Measurements from ENCODE around the gene MED29. TPM values are rescaled to one million over a fixed set of nuclear protein-coding genes. Genes with fewer than 3 reads are reported as not detected.

MED29 gene, protein sequence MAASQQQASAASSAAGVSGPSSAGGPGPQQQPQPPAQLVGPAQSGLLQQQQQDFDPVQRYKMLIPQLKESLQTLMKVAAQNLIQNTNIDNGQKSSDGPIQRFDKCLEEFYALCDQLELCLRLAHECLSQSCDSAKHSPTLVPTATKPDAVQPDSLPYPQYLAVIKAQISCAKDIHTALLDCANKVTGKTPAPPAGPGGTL
- 9.8 and 10.4 TPM in 2 replicates for total RNA-seq

DNA sequence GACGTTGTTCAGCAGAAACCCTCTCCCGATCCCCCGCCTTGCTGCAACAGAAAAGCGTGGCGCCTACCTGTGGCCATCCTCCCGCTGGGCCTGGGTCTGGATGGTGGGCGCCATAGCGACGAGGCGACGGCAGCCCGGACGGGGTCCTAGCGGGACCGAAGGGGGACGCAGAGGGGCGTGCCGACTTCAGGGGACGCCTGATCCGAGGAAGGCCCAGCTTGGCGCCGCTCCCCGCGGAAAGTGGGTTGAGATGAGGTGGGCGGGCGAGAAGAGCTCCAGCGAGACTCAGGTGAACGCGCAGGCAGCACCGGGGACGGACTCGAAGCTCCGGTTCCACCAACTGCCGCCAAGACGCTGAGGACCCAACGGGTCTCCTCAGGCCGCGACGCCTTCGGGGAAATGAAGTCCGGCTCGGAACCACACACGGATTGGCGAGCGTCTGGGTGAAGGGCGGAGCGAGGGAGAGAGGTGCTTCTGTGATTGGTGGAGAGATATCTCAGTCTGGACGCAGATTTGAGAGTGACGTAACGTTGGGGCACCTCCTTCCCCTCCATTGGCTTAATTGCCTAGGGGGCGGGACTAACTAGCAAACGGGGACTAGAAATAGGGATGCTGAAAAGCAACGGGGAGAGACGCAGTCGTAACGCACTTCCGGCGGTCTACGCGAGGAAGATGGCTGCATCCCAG lies at the start of gene MED29, which contains the start of gene PAF1:
Gene MED29 (plus strand): TSS at position 628 of the 687 bp plus-strand sequence. CDS start 45 bp downstream, at position 673.
Gene PAF1 (minus strand): TSS at position 356 of the 687 bp plus-strand sequence. CDS start 242 bp downstream, at position 114.

DNA sequence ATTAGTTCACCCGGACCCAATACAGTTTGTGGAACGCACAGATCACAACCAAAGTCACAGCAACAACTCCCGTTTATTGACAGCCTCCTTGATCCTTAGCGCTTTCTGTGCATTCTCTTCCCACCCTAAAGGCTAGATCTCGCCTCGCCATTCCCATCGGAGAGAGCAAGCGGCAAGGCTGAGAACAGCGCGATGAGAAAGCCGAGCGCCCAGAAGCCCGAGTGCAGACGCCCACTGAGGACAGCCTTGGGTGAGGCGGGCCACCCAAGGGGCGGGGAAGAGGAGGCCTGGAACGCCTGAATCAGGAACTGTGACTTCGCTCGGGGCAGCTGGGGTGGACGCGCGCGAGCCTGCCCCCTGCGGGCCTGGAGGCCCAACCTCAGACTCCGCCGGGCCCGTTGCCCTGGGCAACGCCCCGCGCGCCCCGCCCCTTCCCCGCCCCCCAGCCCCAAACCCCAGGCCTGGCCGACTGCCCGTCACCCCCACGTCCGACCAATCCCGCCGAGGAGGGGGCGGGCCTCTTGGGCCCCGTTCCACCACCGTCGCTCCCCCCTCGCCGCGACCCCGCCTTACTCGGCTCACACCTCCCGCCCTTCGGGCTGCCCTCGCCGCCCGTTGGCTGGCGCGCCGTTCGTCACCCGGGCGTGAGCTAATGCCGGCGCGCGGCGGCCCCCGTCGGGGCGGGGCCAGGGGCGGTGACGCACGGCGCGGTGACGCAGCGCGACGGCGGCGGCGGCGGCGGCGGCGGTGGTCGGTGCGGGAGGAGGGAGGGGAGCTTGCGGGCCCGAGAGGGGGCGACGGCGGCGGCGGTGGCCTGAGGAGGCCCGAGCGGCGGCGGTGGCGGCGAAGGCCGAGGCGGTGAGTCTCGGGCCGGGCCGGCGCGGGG lies 49.2 kb upstream of the MED29 start, which contains the start of gene SAMD4B:
Gene SAMD4B (plus strand): TSS at position 703 of the 886 bp plus-strand sequence. CDS start 14,473 bp downstream, outside the sequence.

DNA sequence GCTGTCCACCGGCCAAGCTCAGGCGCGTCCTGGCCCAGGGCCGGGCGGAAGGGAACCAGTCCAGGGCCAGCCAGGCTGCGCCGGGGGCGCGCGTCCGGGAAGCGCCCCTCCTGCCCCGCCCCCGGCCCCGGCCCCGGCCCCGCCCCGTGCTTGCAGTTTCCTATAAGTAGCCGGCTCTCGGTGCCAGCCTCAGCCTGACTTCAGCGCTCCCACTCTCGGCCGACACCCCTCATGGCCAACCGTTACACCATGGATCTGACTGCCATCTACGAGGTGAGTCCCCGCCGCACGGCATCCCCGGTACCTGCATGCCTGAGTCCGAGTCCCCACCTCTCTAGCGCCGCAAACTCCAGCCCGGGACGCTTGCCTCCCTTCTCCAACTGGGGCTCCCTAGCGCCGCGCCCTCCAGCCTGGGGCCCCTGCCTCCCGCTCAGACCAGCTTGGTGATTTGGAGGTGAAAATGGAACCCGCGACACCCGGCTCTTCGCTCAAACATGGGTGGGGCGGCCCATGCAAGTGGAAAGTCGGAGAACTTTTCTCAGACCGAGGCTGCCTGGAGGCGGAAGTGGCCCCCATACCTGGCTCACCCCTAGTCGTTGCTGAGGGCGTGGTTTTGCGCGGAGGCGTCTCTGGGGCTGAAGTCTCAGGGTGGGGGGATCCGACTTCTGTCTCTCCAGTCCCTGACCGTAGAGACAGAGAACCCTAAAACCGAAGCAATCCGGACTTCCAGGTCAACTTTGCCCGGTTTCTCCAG lies 15.7 kb downstream of the MED29 start, which contains the start of gene ZFP36:
Gene ZFP36 (plus strand): TSS at position 192 of the 754 bp plus-strand sequence. CDS start 58 bp downstream, at position 250.

DNA sequence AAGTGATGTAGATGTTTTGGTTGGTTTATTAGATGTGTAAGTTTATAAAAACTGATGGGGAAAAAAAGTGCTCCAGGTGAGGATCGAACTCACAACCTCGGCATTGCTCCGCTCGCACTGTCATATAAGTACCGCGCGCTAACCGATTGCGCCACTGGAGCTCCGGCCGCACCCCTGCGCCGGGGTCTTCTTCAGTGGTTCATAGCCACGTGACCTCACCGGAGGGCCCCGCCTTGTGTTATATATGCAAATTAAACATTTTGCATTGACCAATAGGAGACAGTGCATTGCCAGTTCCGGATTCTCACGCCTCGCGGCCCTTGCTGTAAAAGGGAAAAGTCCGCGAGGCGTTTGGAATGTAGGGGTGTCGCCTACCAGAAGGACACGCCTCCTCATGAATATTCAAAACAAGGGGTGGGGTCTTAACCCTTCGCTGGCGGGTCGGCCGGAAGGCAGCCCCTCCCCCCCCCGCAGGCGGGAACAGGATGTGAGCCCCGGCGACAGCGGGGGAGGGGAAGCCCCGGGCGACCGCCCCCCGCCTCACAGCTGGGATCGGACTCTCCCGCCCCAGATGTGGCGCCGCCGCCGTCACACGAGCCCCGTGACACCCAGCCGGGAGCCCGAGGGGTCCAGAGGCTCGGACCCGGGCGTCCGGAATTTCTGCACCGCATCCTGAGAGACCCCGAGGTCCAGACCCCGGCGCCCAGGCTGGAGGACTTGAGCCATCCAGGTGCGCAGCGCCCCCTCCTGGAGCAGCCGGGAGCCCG lies 21.1 kb downstream of the MED29 start, which contains the start of gene PLEKHG2:
Gene PLEKHG2 (plus strand): TSS at position 570 of the 767 bp plus-strand sequence. CDS start 1,418 bp downstream, outside the sequence.

DNA sequence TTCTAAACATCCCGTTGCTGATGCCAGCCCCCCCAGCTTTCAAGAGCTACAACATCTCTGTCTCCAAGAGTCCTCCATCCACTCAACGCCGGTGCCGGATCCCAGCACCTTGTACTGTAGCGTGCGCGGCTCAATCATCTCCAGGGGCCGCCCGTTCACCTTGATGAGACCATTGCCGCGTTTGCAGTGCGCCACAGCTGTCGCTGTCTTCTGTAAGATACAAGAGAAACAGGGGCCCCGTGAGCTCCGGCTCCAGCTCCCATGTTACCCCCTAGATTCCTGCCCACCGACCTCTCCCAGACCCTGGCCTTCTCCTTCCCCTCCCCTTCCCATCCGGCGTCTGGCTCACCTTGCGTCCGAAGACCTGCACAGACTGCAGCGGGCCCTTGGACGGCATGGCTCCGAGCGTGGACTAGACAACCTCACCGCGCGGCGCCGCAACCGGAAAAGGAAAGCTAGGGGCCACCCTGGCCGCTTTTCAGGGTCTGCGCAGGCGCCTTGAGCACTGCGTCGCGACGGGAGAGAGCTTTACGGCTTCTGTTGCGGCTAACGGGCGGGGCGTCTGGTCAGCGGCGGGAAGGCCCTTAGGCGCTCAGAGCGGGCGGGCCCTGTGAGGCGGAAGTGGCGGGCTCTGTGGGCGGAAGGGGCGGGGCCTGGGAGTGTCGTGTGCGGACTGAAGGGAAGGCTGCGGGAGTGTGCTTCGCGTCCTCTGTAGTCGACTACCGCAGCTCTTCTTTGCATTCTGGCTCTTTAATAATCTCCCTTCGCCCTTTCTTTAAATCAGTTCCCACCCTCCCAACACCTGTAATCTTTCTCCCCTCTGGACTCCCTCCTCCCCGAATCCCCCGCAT lies 44.5 kb downstream of the MED29 start, which contains the start of gene RPS16:
Gene RPS16 (minus strand): TSS at position 451 of the 851 bp plus-strand sequence. CDS start 54 bp downstream, at position 397.

DNA sequence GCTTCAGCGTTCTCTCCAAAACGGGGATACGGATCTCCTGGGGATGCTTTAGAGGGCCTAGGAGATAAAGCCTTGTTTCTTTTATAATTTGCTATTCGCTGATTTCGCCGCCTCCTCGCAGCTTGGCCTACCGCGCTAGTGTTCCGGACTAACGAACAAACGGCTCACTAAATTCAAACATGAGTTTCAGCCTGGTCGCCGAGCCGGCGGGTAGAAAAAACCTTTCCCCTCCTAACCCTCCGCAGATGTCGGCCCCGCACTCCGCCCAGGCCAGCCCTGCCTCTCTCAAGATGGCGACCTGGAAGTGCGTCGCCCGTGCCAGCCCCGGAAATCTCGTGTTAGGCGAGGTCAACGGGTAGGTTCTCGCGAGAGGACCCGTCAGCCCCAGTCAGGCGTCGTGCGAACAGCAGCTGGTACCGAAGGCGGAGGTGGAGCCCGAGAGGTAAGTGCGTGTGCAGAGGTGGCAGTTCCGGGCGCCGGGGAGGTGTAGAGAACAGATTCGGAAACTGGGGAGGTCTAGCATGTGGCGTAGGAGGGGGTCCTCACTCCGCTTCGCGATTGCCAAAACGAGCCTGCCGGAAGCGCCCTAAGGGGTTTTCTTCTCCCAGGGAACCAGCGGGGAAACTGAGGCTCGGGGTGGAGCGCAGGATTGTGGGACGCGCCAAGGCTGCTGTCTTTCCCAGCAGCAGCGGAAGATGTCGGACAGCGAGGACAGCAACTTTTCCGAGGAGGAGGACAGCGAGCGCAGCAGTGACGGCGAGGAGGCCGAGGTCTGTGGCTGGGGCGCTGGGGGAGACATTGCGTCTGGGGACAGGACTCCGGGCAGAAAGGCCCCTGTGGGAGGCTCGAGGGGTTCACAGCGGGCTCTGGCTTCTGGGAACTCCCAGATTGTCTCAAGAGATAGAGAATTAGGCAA lies 54.3 kb downstream of the MED29 start, which contains the start of gene SUPT5H:
Gene SUPT5H (plus strand): TSS at position 387 of the 916 bp plus-strand sequence. CDS start 309 bp downstream, at position 696.

Other genes starting within 250 kb of the MED29 start
- gene NCCRP1, start 194.4 kb upstream of the MED29 start, total RNA-seq, result 4.8 and 9.4 TPM in 2 replicates
- gene SYCN, start 187.1 kb upstream of the MED29 start, total RNA-seq, result not detected in 2 replicates
- not detected in 2 replicates for gene IFNL3, start 146.4 kb upstream of the MED29 start, total RNA-seq
- not detected in 2 replicates for gene IFNL4, start 142.5 kb upstream of the MED29 start, total RNA-seq
- not detected in 2 replicates for gene IFNL2, start 123.0 kb upstream of the MED29 start, total RNA-seq
- gene IFNL1, start 95.0 kb upstream of the MED29 start, total RNA-seq, result not detected in 2 replicates
- gene LRFN1, start 70.5 kb upstream of the MED29 start, total RNA-seq, result 0.24 and 0.43 TPM in 2 replicates
- gene GMFG, start 55.3 kb upstream of the MED29 start, total RNA-seq, result not detected in 2 replicates
- gene SAMD4B, start 49.0 kb upstream of the MED29 start, total RNA-seq, result 31.5 and 37.6 TPM in 2 replicates
- 11.1 and 23.6 TPM in 2 replicates for gene PAF1, start 272 bp upstream of the MED29 start, total RNA-seq
- 5.8 TPM in 2 replicates for gene ZFP36, start 15.5 kb downstream of the MED29 start, total RNA-seq
- 3.6 and 8.2 TPM in 2 replicates for gene PLEKHG2, start 21.3 kb downstream of the MED29 start, total RNA-seq
- gene RPS16, start 44.6 kb downstream of the MED29 start, total RNA-seq, result 72.5 and 139 TPM in 2 replicates
- gene SUPT5H, start 54.2 kb downstream of the MED29 start, total RNA-seq, result 28.1 and 48.0 TPM in 2 replicates
- gene TIMM50, start 89.5 kb downstream of the MED29 start, total RNA-seq, result 100 and 120 TPM in 2 replicates
- gene DLL3, start 107.6 kb downstream of the MED29 start, total RNA-seq, result 0.64 and 0.72 TPM in 2 replicates
- not detected in 2 replicates for gene SELENOV, start 123.8 kb downstream of the MED29 start, total RNA-seq
- 1.1 and 1.2 TPM in 2 replicates for gene EID2B, start 141.5 kb downstream of the MED29 start, total RNA-seq
- 4.5 and 5.1 TPM in 2 replicates for gene EID2, start 148.8 kb downstream of the MED29 start, total RNA-seq
- not detected in 2 replicates for gene LGALS13, start 211.1 kb downstream of the MED29 start, total RNA-seq

Data from tracheal epithelial cell (primary cell).